Activated effector memory CD4-positive, alpha-beta T cell treated with Interleukin-2 at 50 U/mL for 16 hours (primary cell): ENCODE results near the gene CHD9.
"Not testable (repeated sequence)": the region's sequence is repeated elsewhere in the genome, so short reads cannot be mapped to it uniquely, and the experiment has no call there.

Source experiments
- DNase-seq: peaks from one replicate; pipeline ENCODE4 v3.0.0-alpha.2; 2020

Gene CHD9

GRCh38 chr16:53212893-53213223 lies 158.1 kb downstream of the CHD9 start:
- no peak for DNase-seq

DNA sequence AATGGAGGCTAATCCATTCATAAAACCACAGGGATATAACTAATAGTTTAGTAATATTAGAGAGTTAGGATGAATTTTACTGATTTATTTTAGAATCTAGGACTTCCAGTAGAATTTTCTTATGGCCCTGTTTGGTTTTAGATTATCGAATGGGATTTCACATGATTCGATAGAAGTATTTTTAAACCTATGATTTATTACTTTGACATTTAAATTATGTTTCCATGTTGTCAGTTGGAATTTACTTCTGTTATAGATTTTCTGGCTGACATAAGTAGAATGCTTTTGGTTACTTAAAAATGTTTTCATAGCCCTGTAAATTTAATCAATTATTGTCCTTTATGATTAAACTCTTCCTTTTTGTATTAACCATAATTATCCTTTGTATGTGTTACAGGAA lies 158.8 kb downstream of the CHD9 start:
- DNase-seq = no peak

DNA sequence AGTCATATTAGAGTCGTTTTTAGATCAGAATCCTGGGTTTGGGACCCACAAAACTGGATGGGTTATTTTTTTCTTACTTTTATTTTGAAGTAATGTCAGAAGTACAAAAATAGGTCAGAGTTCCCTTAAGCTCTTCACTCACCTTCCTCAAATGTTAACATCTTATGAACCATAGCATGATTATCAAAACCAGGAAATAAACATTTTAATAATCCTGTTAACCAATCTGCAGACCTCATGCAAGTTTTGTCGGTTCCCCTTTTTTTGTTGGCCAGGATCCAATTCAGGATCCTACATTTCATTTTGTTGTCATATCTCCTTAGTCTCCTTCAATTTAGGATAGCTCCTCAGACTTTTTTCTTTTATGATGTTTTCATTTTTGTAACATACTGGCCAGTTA lies 162.0 kb downstream of the CHD9 start:
- no peak for DNase-seq

- DNase-seq = no peak
Observed at GRCh38 chr16:53219371-53219770, 164.6 kb downstream of the CHD9 start.

- DNase-seq = no peak
Observed at GRCh38 chr16:53219795-53220454, 165.1 kb downstream of the CHD9 start.

- DNase-seq = no peak
Observed at GRCh38 chr16:53220585-53220984, 165.8 kb downstream of the CHD9 start.

- DNase-seq = no peak
Observed at GRCh38 chr16:53224951-53225533, 170.3 kb downstream of the CHD9 start.

- no peak for DNase-seq
Observed at GRCh38 chr16:53232826-53233529, 178.2 kb downstream of the CHD9 start.

- no peak for DNase-seq
Observed at GRCh38 chr16:53234836-53235235, 180.0 kb downstream of the CHD9 start.

GRCh38 chr16:53235851-53236250 lies 181.1 kb downstream of the CHD9 start:
- no peak for DNase-seq

DNA sequence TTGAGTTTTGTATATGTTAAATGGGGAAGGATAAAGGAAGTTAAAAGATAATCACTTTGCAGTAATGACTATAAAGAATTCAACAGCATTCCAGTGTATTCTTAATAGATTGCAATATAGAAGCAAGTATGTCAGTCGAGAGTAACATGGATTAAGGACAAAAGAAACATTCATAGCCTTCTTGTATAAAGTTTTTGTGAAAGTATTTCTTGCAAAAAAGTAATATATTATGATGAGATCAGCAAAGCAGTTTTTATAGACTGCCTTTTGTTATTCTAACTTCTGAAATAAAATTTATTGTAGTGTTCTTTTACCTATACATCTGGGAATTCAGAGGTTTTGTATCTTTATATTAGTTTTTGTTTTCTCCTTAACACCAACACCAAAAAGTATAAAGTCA lies 194.5 kb downstream of the CHD9 start:
- DNase-seq = no peak

DNA sequence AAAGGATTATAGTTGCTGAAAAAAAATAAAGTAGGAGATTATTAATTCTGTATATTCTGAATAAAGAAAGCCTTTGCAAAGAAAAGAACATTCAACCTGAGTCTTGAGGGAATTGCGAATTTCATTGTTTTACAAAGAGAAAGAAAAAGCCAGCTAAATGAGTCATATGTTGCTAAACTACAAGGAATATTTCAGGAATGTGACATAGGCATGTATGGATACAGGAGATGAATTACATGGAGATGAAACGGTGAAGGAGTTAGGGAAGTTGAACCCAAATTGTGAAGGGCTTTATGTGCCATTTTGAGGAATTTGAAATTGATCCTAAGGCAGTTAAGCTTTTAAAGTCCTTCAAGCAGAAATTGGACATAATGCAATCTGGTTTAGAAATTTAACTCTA lies 202.2 kb downstream of the CHD9 start:
- no peak for DNase-seq

DNA sequence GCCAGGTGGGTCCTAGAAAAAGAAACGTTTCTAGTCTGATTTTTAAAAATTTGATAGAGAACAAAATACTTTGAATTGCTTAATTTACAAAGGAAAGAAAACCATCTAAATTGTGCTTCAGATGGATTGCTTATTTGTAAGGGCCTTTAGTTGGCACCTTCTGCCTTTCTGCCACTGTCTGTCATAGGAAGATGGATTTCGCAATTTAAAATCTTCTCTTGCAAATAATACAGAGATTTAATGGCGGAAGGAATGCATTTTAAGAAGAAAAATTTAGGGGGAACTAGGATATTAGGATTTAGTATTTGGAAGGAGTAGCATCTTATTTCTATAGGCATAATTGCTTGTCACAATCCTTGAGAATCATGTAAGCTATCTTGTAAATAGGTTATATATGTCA lies 204.0 kb downstream of the CHD9 start:
- DNase-seq = no peak

DNA sequence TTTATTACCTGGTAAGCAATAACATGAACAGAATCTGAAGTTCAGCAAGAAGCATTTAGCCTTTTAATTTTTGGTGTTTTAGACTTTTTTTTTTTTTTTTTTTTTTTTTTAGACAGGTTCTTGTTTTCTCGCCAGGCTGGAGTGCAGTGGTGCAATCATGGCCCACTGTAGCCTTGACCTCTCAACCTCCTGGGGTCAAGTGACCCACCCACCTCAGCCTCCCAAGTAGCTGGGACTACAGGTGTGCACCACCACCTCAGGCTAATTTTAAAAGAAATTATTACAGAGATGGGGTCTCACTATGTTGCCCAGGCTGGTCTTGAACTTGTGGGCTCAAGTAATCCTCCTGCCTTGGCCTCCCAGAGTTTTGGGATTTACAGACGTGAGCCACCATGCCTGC lies 206.5 kb downstream of the CHD9 start:
- no peak for DNase-seq

- no peak for DNase-seq
Observed at GRCh38 chr16:53262645-53263044, 207.9 kb downstream of the CHD9 start.

DNA sequence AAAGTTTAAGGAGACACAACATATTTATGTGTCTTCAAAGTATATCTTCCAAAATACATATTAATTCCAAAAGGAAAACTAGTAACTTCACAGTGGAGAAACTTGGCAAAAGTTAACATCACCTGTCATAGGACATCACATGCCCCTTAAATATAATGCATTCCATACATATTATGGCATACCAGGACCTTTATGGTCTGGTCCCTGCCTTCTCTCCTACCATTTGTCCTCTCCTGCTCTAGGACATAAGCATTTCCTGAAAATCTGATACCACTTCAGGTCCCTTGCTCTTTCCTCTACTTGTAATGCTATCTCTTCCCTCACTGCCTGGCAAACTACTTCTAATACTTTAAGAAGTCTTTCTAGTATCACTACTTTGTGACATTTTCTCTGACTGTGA lies 211.4 kb downstream of the CHD9 start:
- no peak for DNase-seq

- DNase-seq = not testable (repeated sequence)
Observed at GRCh38 chr16:53278498-53278897, 223.7 kb downstream of the CHD9 start.

- DNase-seq = no peak
Observed at GRCh38 chr16:53281280-53281679, 226.5 kb downstream of the CHD9 start.

DNA sequence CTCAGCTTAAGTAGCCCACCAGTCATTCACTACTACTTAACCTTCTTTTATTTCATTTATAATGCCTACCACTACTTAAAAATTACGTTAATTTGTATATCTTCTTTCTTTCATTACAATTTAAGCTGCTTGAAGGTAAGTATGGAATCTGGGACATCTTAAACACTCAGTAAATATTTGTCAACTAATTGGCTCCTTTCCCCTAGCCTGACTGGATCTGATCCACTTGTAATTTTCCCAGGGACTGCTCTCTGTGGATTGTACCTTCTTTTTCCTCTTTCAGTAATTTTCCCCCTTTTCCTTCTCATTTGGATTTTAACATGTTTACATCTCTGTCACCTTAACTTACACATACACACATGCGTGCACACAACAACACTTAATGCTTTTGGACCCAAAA lies 227.1 kb downstream of the CHD9 start:
- no peak for DNase-seq

DNA sequence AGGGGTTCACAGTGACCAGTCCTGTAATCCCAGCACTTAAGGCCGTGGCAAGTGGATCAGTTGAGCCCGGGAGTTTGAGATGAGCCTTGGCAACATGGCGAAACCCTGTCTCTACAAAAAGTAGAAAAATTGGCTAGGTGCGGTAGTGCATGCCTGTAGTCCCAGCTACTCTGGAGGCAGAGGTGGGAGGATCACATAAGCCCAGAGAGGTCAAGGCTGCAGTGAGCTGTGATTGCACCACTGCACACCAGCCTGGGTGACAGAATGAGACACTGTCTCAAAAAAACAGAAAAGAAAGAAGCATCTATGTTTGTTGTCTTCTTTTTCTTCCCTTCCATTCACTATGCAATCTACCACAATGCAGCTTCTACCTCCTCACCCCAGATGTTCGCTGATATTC lies 227.5 kb downstream of the CHD9 start:
- no peak for DNase-seq

- DNase-seq = no peak
Observed at GRCh38 chr16:53282975-53283946, 228.5 kb downstream of the CHD9 start.

GRCh38 chr16:53285236-53285635 lies 230.4 kb downstream of the CHD9 start:
- DNase-seq = no peak

- no peak for DNase-seq
Observed at GRCh38 chr16:53290520-53290919, 235.7 kb downstream of the CHD9 start.
